Body of pancreas (tissue), 4 donors: ENCODE data around the gene CCDC91. TPM values are rescaled to one million over a fixed set of nuclear protein-coding genes. Genes with fewer than 3 reads are reported as not detected.

Experiments used
- ATAC-seq: fragments of 150-250 bp; one replicate; pipeline ENCODE4 v1.9.1; 2016
- DNase-seq, 4 donors: peaks; one replicate each; pipeline ENCODE4 v3.0.0-alpha.2; 2019
- H3K27ac ChIP-seq, 4 donors: fragments of 200-600 bp; sonication (generic); 1 replicate in 3 of 4; 2 replicates in 1 of 4; pipeline versions ENCODE4 v1.5.1 to v1.6.1; 2016 to 2019; ENCODE audit warnings: mild to moderate bottlenecking in 1 of 4, mixed read lengths in 1 of 4, moderate library complexity in 1 of 4
- H3K27me3 ChIP-seq, 2 donors: fragments of 200-600 bp; sonication (generic); one replicate each; pipeline ENCODE4 v1.6.0; 2016; ENCODE audit warnings: mild to moderate bottlenecking in 1 of 2
- H3K36me3 ChIP-seq, 2 donors: fragments of 200-600 bp; sonication (generic); replicated peaks in 1 of 2; 2 replicates each; pipeline ENCODE4 v1.5.1; 2016; ENCODE audit warnings: low read depth in 2 of 2; ENCODE audit not compliant: insufficient read depth in 1 of 2
- H3K4me1 ChIP-seq: fragments of 200-600 bp; sonication (generic); one replicate; pipeline ENCODE4 v1.6.0; 2016
- H3K4me3 ChIP-seq, 2 donors: fragments of 200-600 bp; sonication (generic); 1 replicate in 1 of 2; 2 replicates in 1 of 2; pipeline ENCODE4 v1.5.1; 2016 to 2019
- H3K9me3 ChIP-seq, 3 donors: fragments of 200-600 bp; sonication (generic); 1 replicate in 2 of 3; 2 replicates in 1 of 3; pipeline ENCODE4 v1.5.1; 2016
- POLR2A ChIP-seq, 3 donors: fragments of 450-650 bp; IDR thresholded peaks; one replicate each; pipeline ENCODE4 v1.6.1; 2016; ENCODE audit warnings: antibody characterized with exemption in 3 of 3, mild to moderate bottlenecking in 2 of 3
- WGBS, 2 donors: methylation state at CpG; one replicate each; pipeline ENCODE4 v1.1.5; 2017; 5-methylcytosine and 5-hydroxymethylcytosine counted together
- intact Hi-C: fragments of 100-400 bp; cut with DNase I; formaldehyde crosslinking; loops from one replicate; pipeline ENCODE4 v1.15.1; 2023
- total RNA-seq, 2 donors: library from RNA; depleted of rRNA; stranded (reverse); fragments of >200 nt; gene quantifications; one replicate each; pipeline ENCODE4 v1.1.0, GENCODE V29; 2016
- TF ChIP-seq, protein P1 (sequence below), 7 experiments: fragments of 450-650 bp in 4 of 7; fragments of 200-600 bp in 3 of 7; sonication (generic) in 3 of 7; IDR thresholded peaks; one replicate each; pipeline ENCODE4 v1.5.1; 2016 to 2019; ENCODE audit warnings: antibody characterized with exemption in 7 of 7

The CCDC91 gene
- total RNA-seq, 2 donors from 2014 or later: 31.9 to 35.6 TPM

GRCh38 chr12:28351414-28351813 lies 161.2 kb downstream of the CCDC91 start:
- H3K27me3 ChIP-seq: no peaks in the 10 kb centered on the region
- H3K9me3 ChIP-seq: no peaks in the 10 kb centered on the region
- TF ChIP-seq POLR2A (IDR thresholded peaks at IDR 0.05): no peak
- TF ChIP-seq, protein P1, sequence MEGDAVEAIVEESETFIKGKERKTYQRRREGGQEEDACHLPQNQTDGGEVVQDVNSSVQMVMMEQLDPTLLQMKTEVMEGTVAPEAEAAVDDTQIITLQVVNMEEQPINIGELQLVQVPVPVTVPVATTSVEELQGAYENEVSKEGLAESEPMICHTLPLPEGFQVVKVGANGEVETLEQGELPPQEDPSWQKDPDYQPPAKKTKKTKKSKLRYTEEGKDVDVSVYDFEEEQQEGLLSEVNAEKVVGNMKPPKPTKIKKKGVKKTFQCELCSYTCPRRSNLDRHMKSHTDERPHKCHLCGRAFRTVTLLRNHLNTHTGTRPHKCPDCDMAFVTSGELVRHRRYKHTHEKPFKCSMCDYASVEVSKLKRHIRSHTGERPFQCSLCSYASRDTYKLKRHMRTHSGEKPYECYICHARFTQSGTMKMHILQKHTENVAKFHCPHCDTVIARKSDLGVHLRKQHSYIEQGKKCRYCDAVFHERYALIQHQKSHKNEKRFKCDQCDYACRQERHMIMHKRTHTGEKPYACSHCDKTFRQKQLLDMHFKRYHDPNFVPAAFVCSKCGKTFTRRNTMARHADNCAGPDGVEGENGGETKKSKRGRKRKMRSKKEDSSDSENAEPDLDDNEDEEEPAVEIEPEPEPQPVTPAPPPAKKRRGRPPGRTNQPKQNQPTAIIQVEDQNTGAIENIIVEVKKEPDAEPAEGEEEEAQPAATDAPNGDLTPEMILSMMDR (IDR thresholded peaks at IDR 0.05): no peak
- no peak for ATAC-seq
- peaks cover 0 to 2% of the 10 kb centered on the region in 2 donors for H3K36me3 ChIP-seq
- H3K4me3 ChIP-seq: no peak overlapping the region
- WGBS, 2 donors: 88 to 94% methylated on average over 2 of the region's 2 CpGs
- H3K27ac ChIP-seq: no peak overlapping the region
- no peak for DNase-seq
- H3K4me1 ChIP-seq: no peaks in the 10 kb centered on the region
- intact Hi-C loops: no loop called here

DNA sequence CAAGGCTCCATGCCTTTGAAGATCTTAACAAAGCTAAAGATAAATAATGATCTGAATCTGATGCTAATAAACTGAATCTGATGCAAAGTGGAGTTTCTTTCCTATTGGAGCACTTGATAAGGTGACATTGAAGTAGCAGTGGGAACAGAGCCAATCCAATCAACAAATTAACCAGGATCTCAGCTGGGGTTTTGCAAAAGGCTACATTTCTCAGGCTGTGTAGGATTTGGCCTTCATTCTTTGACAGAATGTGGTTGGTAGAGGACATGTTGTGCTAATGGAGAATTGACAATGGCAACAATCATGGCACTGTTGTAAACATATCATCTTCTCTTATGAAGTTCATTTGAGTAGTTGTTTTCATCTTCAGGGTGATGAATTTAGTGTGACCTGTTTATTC lies 164.9 kb downstream of the CCDC91 start:
- ATAC-seq: no peak
- Histone ChIP-seq H3K36me3 (no peaks in the 10 kb centered on the region), H3K9me3 (no peaks in the 10 kb centered on the region), H3K27me3 (no peaks in the 10 kb centered on the region), H3K27ac (no peak overlapping the region), H3K4me1 (no peaks in the 10 kb centered on the region), H3K4me3 (no peak overlapping the region)
- TF ChIP-seq, protein P1 (IDR thresholded peaks at IDR 0.05): no peak
- TF ChIP-seq POLR2A (IDR thresholded peaks at IDR 0.05): no peak
- intact Hi-C loops: no loop called here
- DNase-seq: no peak

GRCh38 chr12:28360253-28360652 lies 170.0 kb downstream of the CCDC91 start:
- intact Hi-C loops: no loop called here
- H3K27me3 ChIP-seq: no peaks in the 10 kb centered on the region
- ATAC-seq: no peak
- H3K4me1 ChIP-seq: no peaks in the 10 kb centered on the region
- no peak for DNase-seq
- H3K4me3 ChIP-seq: no peak overlapping the region
- WGBS, 2 donors: 81 to 87% methylated on average over 2 of the region's 2 CpGs
- no peaks in the 10 kb centered on the region for H3K36me3 ChIP-seq
- H3K27ac ChIP-seq: no peak overlapping the region
- TF ChIP-seq POLR2A (IDR thresholded peaks at IDR 0.05): no peak
- TF ChIP-seq, protein P1 (IDR thresholded peaks at IDR 0.05): no peak
- H3K9me3 ChIP-seq: no peaks in the 10 kb centered on the region

DNA sequence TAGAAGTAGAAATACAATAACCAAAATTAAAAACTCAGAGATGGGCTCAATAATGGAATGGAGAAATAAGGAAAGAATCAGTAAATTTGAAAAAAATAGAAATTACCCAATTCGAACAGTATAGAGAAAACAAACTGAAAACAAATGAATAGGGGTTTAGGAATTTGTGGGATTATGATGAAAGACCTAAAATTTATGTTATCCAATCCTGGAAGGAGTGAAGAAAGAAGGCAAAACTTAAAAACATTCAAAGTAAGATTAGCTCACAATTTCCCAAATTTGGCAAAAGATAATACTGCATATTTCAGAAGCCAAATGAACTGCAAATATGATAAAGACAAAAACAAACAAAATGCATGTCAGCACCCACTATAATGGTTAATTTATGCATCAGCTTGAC lies 177.1 kb downstream of the CCDC91 start:
- WGBS, 2 donors: 92 to 97% methylated on average over 1 of the region's 1 CpG
- Histone ChIP-seq H3K4me1 (no peaks in the 10 kb centered on the region), H3K27me3 (no peaks in the 10 kb centered on the region), H3K36me3 (no peaks in the 10 kb centered on the region), H3K9me3 (peaks cover 0 to 10% (median 0%) of the 10 kb centered on the region in 3 donors), H3K27ac (no peak overlapping the region), H3K4me3 (no peak overlapping the region)
- intact Hi-C loops: no loop called here
- ATAC-seq (no peak), DNase-seq (no peak)
- TF ChIP-seq, protein P1 (IDR thresholded peaks at IDR 0.05): no peak
- no peak for TF ChIP-seq POLR2A (IDR thresholded peaks at IDR 0.05)

DNA sequence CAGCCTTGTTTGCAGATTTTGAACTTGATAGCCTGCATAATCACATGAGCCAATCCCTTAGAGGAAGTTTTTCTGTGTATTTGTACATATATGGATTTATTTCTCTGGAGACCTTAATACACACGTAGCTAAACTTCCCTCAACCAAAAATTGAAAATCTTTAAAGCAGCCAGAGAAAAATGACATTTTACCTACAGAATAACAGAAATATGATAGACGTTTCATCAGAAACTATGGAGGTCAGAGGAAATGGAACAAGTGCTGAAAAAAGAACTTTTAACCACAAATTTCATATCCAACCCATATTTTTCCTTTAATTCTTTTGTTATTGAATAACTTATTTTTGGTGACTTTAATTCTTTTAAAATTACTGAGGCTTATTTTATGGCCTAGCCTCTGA lies 177.7 kb downstream of the CCDC91 start:
- no peak overlapping the region for H3K27ac ChIP-seq
- ATAC-seq: no peak
- intact Hi-C loops: no loop called here
- no peaks in the 10 kb centered on the region for H3K36me3 ChIP-seq
- DNase-seq: no peak
- WGBS, 2 donors: 96% methylated on average over 2 of the region's 2 CpGs
- no peaks in the 10 kb centered on the region for H3K27me3 ChIP-seq
- peaks cover 0 to 15% (median 0%) of the 10 kb centered on the region in 3 donors for H3K9me3 ChIP-seq
- H3K4me1 ChIP-seq: no peaks in the 10 kb centered on the region
- H3K4me3 ChIP-seq: no peak overlapping the region
- TF ChIP-seq, protein P1 (IDR thresholded peaks at IDR 0.05): no peak
- TF ChIP-seq POLR2A (IDR thresholded peaks at IDR 0.05): no peak
